HUES6 (cell line): ENCODE measurements around the gene TSPAN18.

Experiments
- H3K27ac ChIP-seq: 2 replicates; pipeline ENCODE4 v1.7.0; 2013; ENCODE audit warnings: low read depth, mild to moderate bottlenecking, low read length, inconsistent platforms
- H3K27me3 ChIP-seq: 2 replicates; pipeline ENCODE4 v1.6.1; 2013; ENCODE audit warnings: low read length; ENCODE audit not compliant: control insufficient read depth, insufficient read depth
- H3K36me3 ChIP-seq: 2 replicates; pipeline ENCODE4 v1.6.1; 2013; ENCODE audit warnings: low read length; ENCODE audit not compliant: control insufficient read depth, insufficient read depth
- H3K4me1 ChIP-seq: 2 replicates; pipeline ENCODE4 v1.6.1; 2013; ENCODE audit warnings: low read length; ENCODE audit not compliant: control insufficient read depth, insufficient read depth
- H3K4me3 ChIP-seq: 2 replicates; pipeline ENCODE4 v1.5.1; 2013; ENCODE audit warnings: low read depth, low read length
- H3K9ac ChIP-seq: one replicate; pipeline ENCODE4 v1.6.1; 2013; ENCODE audit warnings: mild to moderate bottlenecking, low read length
- H3K9me3 ChIP-seq: 2 replicates; pipeline ENCODE4 v1.6.1; 2013; ENCODE audit warnings: low read depth, low read length; ENCODE audit not compliant: control insufficient read depth, insufficient read depth

Gene TSPAN18

GRCh38 chr11:44812971-44813370, 86.2 kb downstream of the TSPAN18 start:
- no peak overlapping the region for H3K27ac ChIP-seq
- no peaks in the 10 kb centered on the region for H3K27me3 ChIP-seq
- no peak overlapping the region for H3K4me3 ChIP-seq
- no peaks in the 10 kb centered on the region for H3K9me3 ChIP-seq
- no peak overlapping the region for H3K9ac ChIP-seq
- H3K36me3 ChIP-seq, result peaks cover 4% of the 10 kb centered on the region; the same call in 1 of the 2 replicates
- peaks cover 6% of the 10 kb centered on the region; the same call in 1 of the 2 replicates for H3K4me1 ChIP-seq

- no peak overlapping the region for H3K27ac ChIP-seq
- H3K9me3 ChIP-seq, result no peaks in the 10 kb centered on the region
- no peaks in the 10 kb centered on the region for H3K27me3 ChIP-seq
- H3K9ac ChIP-seq, result no peak overlapping the region
- H3K4me3 ChIP-seq, result no peak overlapping the region
- peaks cover 4% of the 10 kb centered on the region; the same call in 1 of the 2 replicates for H3K36me3 ChIP-seq
- H3K4me1 ChIP-seq, result peaks cover 6% of the 10 kb centered on the region; the same call in 1 of the 2 replicates
These were observed 86.6 kb downstream of the TSPAN18 start for GRCh38 chr11:44813401-44813800.

- H3K4me1 ChIP-seq, result peaks cover 6% of the 10 kb centered on the region; the same call in 1 of the 2 replicates
- no peaks in the 10 kb centered on the region for H3K27me3 ChIP-seq
- no peak overlapping the region for H3K9ac ChIP-seq
- H3K4me3 ChIP-seq, result no peak overlapping the region
- H3K36me3 ChIP-seq, result peaks cover 4% of the 10 kb centered on the region; the same call in 1 of the 2 replicates
- no peaks in the 10 kb centered on the region for H3K9me3 ChIP-seq
- H3K27ac ChIP-seq, result no peak overlapping the region
These were observed 88.3 kb downstream of the TSPAN18 start for GRCh38 chr11:44814881-44815592.

- Histone ChIP-seq H3K4me3 (no peak overlapping the region), H3K4me1 (peaks cover 6% of the 10 kb centered on the region; the same call in 1 of the 2 replicates), H3K36me3 (peaks cover 4% of the 10 kb centered on the region; the same call in 1 of the 2 replicates), H3K9me3 (no peaks in the 10 kb centered on the region), H3K27ac (no peak overlapping the region), H3K27me3 (no peaks in the 10 kb centered on the region), H3K9ac (no peak overlapping the region)
These were observed 89.2 kb downstream of the TSPAN18 start for GRCh38 chr11:44815917-44816456.

- Histone ChIP-seq H3K9me3 (no peaks in the 10 kb centered on the region), H3K36me3 (peaks cover 4% of the 10 kb centered on the region; the same call in 1 of the 2 replicates), H3K9ac (no peak overlapping the region), H3K27ac (no peak overlapping the region), H3K4me3 (no peak overlapping the region), H3K27me3 (no peaks in the 10 kb centered on the region), H3K4me1 (peaks cover 6% of the 10 kb centered on the region; the same call in 1 of the 2 replicates)
These were observed 90.0 kb downstream of the TSPAN18 start for GRCh38 chr11:44816761-44817160.

- Histone ChIP-seq H3K4me1 (peaks cover 7% of the 10 kb centered on the region; the same call in 1 of the 2 replicates), H3K9ac (no peak overlapping the region), H3K27ac (no peak overlapping the region), H3K4me3 (no peak overlapping the region), H3K36me3 (peaks cover 4% of the 10 kb centered on the region; the same call in 1 of the 2 replicates), H3K9me3 (no peaks in the 10 kb centered on the region), H3K27me3 (no peaks in the 10 kb centered on the region)
These were observed 90.6 kb downstream of the TSPAN18 start for GRCh38 chr11:44817207-44817949.

GRCh38 chr11:44818110-44818509, 91.3 kb downstream of the TSPAN18 start:
- Histone ChIP-seq H3K9me3 (no peaks in the 10 kb centered on the region; the same call in 1 of the 2 replicates), H3K27ac (no peak overlapping the region), H3K27me3 (no peaks in the 10 kb centered on the region), H3K4me3 (no peak overlapping the region), H3K4me1 (peaks cover 11% of the 10 kb centered on the region; the same call in 1 of the 2 replicates), H3K36me3 (peaks cover 4% of the 10 kb centered on the region; the same call in 1 of the 2 replicates), H3K9ac (no peak overlapping the region)

GRCh38 chr11:44819346-44819745, 92.6 kb downstream of the TSPAN18 start:
- no peak overlapping the region for H3K27ac ChIP-seq
- H3K27me3 ChIP-seq, result no peaks in the 10 kb centered on the region
- no peaks in the 10 kb centered on the region; the same call in 1 of the 2 replicates for H3K9me3 ChIP-seq
- peaks cover 4% of the 10 kb centered on the region; the same call in 1 of the 2 replicates for H3K36me3 ChIP-seq
- no peak overlapping the region for H3K9ac ChIP-seq
- H3K4me3 ChIP-seq, result no peak overlapping the region
- H3K4me1 ChIP-seq, result peaks cover 18% of the 10 kb centered on the region

GRCh38 chr11:44822369-44822768, 95.6 kb downstream of the TSPAN18 start:
- Histone ChIP-seq H3K9me3 (no peaks in the 10 kb centered on the region; the same call in 1 of the 2 replicates), H3K4me3 (no peak overlapping the region), H3K27ac (no peak overlapping the region), H3K9ac (no peak overlapping the region), H3K36me3 (peaks cover 2% of the 10 kb centered on the region; the same call in 1 of the 2 replicates), H3K27me3 (no peaks in the 10 kb centered on the region), H3K4me1 (peaks cover 45% of the 10 kb centered on the region)

- Histone ChIP-seq H3K27me3 (no peaks in the 10 kb centered on the region), H3K27ac (no peak overlapping the region; the same call in 1 of the 2 replicates), H3K4me1 (peaks cover 50% of the 10 kb centered on the region)
These were observed 96.2 kb downstream of the TSPAN18 start for GRCh38 chr11:44823006-44823405.

More at GRCh38 chr11:44823006-44823405, 96.2 kb downstream of the TSPAN18 start:
- peak overlapping the region; percentile 69 for H3K9ac ChIP-seq
- no peaks in the 10 kb centered on the region for H3K36me3 ChIP-seq
- no peak overlapping the region for H3K4me3 ChIP-seq
- H3K9me3 ChIP-seq, result no peaks in the 10 kb centered on the region; the same call in 1 of the 2 replicates
